MV-4-11 (cell line): ENCODE results near the gene KPTN.

Source experiments
- DNase-seq: peaks from one replicate; lab custom pipeline; 2025; lab: John Stamatoyannopoulos, UW

Gene KPTN

GRCh38 chr19:47483800-47484690 lies at the start of gene KPTN:
Gene KPTN, minus strand, starts transcription at chr19:47484219. Its CDS starts 59 bp downstream, at chr19:47484160.
- DNase-seq, result peak; percentile 90

GRCh38 chr19:47531640-47532387 lies 47.8 kb upstream of the KPTN start:
- no peak for DNase-seq

GRCh38 chr19:47529018-47529742 lies 45.2 kb upstream of the KPTN start:
- no peak for DNase-seq

- DNase-seq, result no peak
Measured at GRCh38 chr19:47526798-47527197, 42.8 kb upstream of the KPTN start.

GRCh38 chr19:47523473-47523872 lies 39.5 kb upstream of the KPTN start:
- no peak for DNase-seq

GRCh38 chr19:47521473-47522180 lies 37.6 kb upstream of the KPTN start:
- peak; percentile 81 for DNase-seq

- no peak for DNase-seq
Measured at GRCh38 chr19:47520839-47521238, 36.8 kb upstream of the KPTN start.

GRCh38 chr19:47520343-47520806 lies 36.4 kb upstream of the KPTN start:
- DNase-seq, result no peak

GRCh38 chr19:47518854-47519253 lies 34.8 kb upstream of the KPTN start:
- DNase-seq, result no peak

GRCh38 chr19:47518139-47518538 lies 34.1 kb upstream of the KPTN start:
- peak; percentile 84 for DNase-seq

- peak; percentile 100 for DNase-seq
Measured at GRCh38 chr19:47514869-47515588, 31.0 kb upstream of the KPTN start, which contains the start of gene NAPA. Gene NAPA, minus strand, starts transcription at chr19:47515063. Its CDS starts 123 bp downstream, at chr19:47514940.

- no peak for DNase-seq
Measured at GRCh38 chr19:47514151-47514868, 30.3 kb upstream of the KPTN start.

GRCh38 chr19:47512948-47513319 lies 28.9 kb upstream of the KPTN start:
- no peak for DNase-seq

GRCh38 chr19:47512183-47512947 lies 28.3 kb upstream of the KPTN start:
- peak; percentile 60 for DNase-seq

GRCh38 chr19:47511681-47512080 lies 27.7 kb upstream of the KPTN start:
- DNase-seq, result no peak

GRCh38 chr19:47511128-47511517 lies 27.1 kb upstream of the KPTN start:
- DNase-seq, result no peak

- no peak for DNase-seq
Measured at GRCh38 chr19:47510516-47511127, 26.6 kb upstream of the KPTN start.

- no peak for DNase-seq
Measured at GRCh38 chr19:47509973-47510372, 26.0 kb upstream of the KPTN start.
